Ectodermal cell (in vitro differentiated cells): ENCODE measurements around the gene ZNF70.

ENCODE experiments used
- H3K27ac ChIP-seq: 2 replicates; pipeline ENCODE4 v1.7.0; 2013; ENCODE audit warnings: mild to moderate bottlenecking, low read depth, low read length; ENCODE audit not compliant: insufficient read depth, poor library complexity, severe bottlenecking
- H3K27me3 ChIP-seq: 2 replicates; pipeline ENCODE4 v1.7.0; 2013; ENCODE audit warnings: mild to moderate bottlenecking, low read length; ENCODE audit not compliant: insufficient read depth, control insufficient read depth, poor library complexity, severe bottlenecking
- H3K36me3 ChIP-seq: one replicate; pipeline ENCODE4 v1.7.0; 2013; ENCODE audit warnings: low read length; ENCODE audit not compliant: control insufficient read depth, insufficient read depth
- H3K4me1 ChIP-seq: one replicate; pipeline ENCODE4 v1.7.0; 2013; ENCODE audit warnings: low read length; ENCODE audit not compliant: control insufficient read depth, insufficient read depth
- H3K4me3 ChIP-seq: 2 replicates; pipeline ENCODE4 v1.7.0; 2013; ENCODE audit warnings: low read depth, low read length, control low read depth; ENCODE audit not compliant: insufficient read depth
- H3K9me3 ChIP-seq: 2 replicates; pipeline ENCODE4 v1.7.0; 2013; ENCODE audit warnings: mild to moderate bottlenecking, low read length, moderate library complexity; ENCODE audit not compliant: control insufficient read depth
- WGBS, 2 experiments: methylation state at CpG; one replicate each; pipeline ENCODE4 v1.1.7; 2013; ENCODE audit warnings: missing lambda C conversion rate in 2 of 2; 5-methylcytosine and 5-hydroxymethylcytosine counted together

The ZNF70 gene

DNA sequence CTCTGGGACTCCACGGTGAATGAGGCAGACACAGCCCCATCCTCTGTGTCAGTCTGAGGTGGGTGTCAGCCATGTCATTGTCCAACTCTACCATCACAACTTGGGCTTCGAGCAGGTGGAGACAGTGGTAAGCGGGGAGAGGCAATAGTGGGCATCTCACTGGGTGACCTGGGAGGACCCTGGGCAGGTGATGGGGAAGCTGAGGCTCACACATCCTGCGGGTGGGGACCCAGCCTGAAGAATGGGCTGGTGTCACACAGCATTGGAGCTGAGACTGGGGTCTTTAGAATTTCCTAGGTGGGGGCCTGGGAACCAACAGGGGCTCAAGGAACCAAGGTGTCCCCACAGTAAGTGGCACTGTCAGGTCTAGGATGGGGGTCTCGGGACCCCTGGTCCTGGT, 28.8 kb upstream of the ZNF70 start:
- Histone ChIP-seq H3K27me3 (no peaks in the 10 kb centered on the region), H3K4me1 (peaks cover 4% of the 10 kb centered on the region), H3K27ac (no peak overlapping the region), H3K4me3 (no peak overlapping the region), H3K36me3 (no peaks in the 10 kb centered on the region), H3K9me3 (no peaks in the 10 kb centered on the region)
- 94 to 96% methylated on average over 5 of the region's 5 CpGs for WGBS, 2 experiments

DNA sequence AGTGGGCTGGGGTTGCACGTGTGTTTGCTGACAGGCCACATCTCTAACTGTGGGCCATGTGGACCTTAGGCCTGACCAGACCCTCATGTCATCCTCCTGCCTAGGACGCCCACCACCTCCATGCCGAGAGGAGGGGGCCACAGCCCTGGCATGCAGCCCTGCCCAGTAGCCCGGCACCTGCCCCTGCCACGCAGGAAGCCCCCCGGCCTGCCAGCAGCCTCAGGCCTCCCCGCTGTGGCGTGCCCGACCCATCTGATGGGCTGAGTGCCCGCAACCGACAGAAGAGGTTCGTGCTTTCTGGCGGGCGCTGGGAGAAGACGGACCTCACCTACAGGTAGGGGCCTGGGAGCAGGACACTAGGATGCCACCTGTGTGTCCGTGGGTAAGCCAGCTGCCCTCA, 28.2 kb upstream of the ZNF70 start:
- no peak overlapping the region for H3K27ac ChIP-seq

DNA sequence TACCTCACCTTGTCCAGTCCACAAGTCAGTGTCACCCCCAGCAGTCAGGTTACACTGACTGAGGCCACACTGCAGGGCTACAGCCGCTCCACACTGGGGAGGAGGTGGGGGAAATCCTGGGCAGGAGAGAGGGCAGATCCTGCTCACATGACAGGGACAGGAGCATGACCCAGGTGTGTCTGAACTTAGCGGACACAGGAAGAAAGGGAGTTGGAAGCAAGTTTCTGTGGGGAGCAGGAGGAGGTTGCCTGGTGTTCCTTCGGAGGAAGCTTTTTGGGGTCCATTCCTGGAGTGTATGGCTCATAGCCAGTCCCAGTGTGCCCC, 27.6 kb upstream of the ZNF70 start:
- H3K9me3 ChIP-seq: no peaks in the 10 kb centered on the region
- no peak overlapping the region for H3K4me3 ChIP-seq
- 93 to 94% methylated on average over 3 of the region's 3 CpGs for WGBS, 2 experiments
- no peak overlapping the region for H3K27ac ChIP-seq
- H3K4me1 ChIP-seq: peaks cover 13% of the 10 kb centered on the region
- peaks cover 9% of the 10 kb centered on the region for H3K27me3 ChIP-seq
- H3K36me3 ChIP-seq: no peaks in the 10 kb centered on the region

More for the DNA sequence above, 28.2 kb upstream of the ZNF70 start:
- 92 to 94% methylated on average over 16 of the region's 16 CpGs for WGBS, 2 experiments
- Histone ChIP-seq H3K4me3 (no peak overlapping the region), H3K36me3 (no peaks in the 10 kb centered on the region), H3K9me3 (no peaks in the 10 kb centered on the region), H3K4me1 (peaks cover 9% of the 10 kb centered on the region), H3K27me3 (peaks cover 4% of the 10 kb centered on the region)

DNA sequence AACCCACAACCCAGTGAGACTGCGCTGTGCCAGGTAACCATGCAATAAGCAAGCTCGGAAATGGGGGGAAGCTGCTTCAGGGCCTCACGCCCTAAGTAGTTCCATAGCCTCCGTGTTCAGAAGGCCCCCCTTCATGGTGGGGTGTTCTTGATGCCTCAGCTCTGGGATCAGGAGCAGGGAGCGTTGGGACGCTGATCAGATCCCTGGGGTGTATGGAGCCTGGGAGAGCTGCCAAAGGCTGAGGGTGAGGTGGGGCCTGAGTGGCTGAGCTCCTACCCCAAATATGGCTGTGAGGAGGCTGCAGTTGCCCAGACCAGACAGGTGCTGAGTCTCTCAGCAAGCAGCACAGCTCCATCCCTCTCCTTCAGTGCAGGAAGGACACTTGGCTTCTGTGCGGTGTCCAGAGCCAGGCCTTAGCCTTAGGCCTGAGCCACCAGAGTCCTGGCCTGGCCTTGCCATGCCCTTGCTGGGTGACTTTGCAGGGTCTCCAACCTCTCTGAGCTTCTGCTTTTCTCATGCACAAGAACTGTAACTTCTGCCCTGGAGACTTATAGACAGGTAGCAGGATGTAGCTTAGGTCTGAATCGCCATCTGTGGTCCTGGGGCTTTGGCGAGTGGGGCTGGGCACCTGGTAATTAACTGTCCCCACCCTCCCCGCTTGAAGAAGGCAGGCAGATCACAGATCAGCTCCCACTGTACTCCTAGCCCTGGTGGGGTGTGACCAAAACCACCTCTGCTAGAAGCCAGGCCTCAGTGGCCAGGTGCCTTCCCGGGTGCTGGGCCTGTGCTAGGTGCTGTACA, 27.1 kb upstream of the ZNF70 start:
- Histone ChIP-seq H3K27ac (no peak overlapping the region), H3K27me3 (peaks cover 15% of the 10 kb centered on the region), H3K4me3 (no peak overlapping the region), H3K9me3 (no peaks in the 10 kb centered on the region), H3K36me3 (no peaks in the 10 kb centered on the region), H3K4me1 (peaks cover 13% of the 10 kb centered on the region)
- WGBS, 2 experiments: 93% methylated on average over 11 of the region's 11 CpGs

DNA sequence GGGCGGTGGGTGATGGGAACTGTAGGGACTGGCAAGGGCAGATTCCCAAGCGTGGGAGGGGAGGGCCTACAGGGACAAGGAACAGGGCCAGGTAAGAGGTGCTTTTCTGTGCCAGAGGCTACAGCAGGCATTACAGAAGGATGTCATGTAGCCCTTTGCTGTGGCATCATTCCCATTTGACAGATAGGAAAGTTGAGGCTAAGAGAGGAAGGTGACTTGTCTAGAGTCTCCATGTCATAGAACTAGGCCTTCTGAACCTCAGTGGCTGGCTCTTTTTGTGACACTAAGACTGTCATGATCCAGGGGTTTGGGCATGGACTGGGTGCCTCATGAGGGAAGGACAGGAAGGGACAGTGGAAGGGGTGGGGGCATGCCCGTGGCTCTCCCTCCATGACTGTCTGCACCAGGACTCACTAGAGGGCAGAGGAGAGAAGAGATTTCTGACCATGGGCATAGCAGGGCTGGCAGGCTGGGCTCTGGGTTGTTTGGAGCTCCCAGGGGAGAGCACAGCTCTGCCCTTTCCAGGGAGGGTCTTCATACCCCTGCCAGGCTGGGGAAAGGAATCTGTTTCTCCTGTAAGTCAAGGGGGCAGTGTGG, 25.0 kb upstream of the ZNF70 start:
- Histone ChIP-seq H3K27me3 (peaks cover 18% of the 10 kb centered on the region), H3K27ac (no peak overlapping the region), H3K4me3 (no peak overlapping the region), H3K9me3 (no peaks in the 10 kb centered on the region), H3K36me3 (no peaks in the 10 kb centered on the region), H3K4me1 (peaks cover 13% of the 10 kb centered on the region)
- 81 to 82% methylated on average over 3 of the region's 3 CpGs for WGBS, 2 experiments

- WGBS, 2 experiments: 95% methylated on average over 2 of the region's 2 CpGs
- Histone ChIP-seq H3K27ac (no peak overlapping the region), H3K9me3 (no peaks in the 10 kb centered on the region)
These were observed 24.1 kb upstream of the ZNF70 start for GRCh38 chr22:23774922-23775436.

DNA sequence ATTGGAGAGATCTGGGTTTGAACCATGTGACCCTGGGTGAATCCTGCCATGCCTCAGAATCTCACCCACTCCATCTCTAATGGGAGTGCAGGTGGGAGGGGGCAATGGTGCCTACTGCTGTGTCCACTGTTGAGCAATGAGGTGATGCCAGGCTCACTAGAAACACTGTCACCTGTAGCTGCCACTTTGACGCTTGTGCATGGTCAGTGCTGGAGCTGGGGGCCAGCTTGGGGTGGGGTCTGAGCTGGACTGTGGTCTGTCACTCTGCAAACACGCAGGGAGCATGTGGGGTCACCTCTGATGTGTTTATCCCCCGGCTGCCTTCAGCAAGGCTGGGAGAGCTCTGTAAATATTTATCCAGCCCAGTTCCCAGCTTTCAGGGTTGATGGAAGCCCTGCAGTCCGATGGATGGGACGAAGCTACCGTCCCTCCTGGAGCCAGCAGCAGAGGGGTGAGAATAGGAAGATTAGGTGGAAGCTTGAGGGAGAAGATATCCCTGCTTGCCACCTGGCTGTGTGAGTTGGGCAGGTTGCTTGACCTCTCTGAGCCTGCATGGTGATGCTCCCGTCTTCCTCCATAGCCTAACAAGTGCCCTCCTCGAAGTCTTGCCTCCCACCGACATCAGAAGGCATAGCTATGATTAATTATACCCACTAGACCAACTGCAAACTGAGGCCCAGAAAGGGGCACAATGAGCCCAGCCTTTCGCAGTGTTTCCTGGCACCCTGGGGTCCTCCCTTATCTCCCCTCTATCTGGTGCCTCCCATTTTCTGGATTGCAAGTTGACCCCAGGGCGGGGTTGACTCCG, 23.4 kb upstream of the ZNF70 start:
- Histone ChIP-seq H3K4me1 (peaks cover 13% of the 10 kb centered on the region), H3K4me3 (no peak overlapping the region), H3K27ac (no peak overlapping the region), H3K36me3 (no peaks in the 10 kb centered on the region), H3K27me3 (peaks cover 20% of the 10 kb centered on the region), H3K9me3 (no peaks in the 10 kb centered on the region)
- 81% methylated on average over 12 of the region's 12 CpGs for WGBS, 2 experiments

More at GRCh38 chr22:23774922-23775436, 24.1 kb upstream of the ZNF70 start:
- no peak overlapping the region for H3K4me3 ChIP-seq
- peaks cover 13% of the 10 kb centered on the region for H3K4me1 ChIP-seq
- H3K36me3 ChIP-seq: no peaks in the 10 kb centered on the region
- H3K27me3 ChIP-seq: peaks cover 18% of the 10 kb centered on the region

DNA sequence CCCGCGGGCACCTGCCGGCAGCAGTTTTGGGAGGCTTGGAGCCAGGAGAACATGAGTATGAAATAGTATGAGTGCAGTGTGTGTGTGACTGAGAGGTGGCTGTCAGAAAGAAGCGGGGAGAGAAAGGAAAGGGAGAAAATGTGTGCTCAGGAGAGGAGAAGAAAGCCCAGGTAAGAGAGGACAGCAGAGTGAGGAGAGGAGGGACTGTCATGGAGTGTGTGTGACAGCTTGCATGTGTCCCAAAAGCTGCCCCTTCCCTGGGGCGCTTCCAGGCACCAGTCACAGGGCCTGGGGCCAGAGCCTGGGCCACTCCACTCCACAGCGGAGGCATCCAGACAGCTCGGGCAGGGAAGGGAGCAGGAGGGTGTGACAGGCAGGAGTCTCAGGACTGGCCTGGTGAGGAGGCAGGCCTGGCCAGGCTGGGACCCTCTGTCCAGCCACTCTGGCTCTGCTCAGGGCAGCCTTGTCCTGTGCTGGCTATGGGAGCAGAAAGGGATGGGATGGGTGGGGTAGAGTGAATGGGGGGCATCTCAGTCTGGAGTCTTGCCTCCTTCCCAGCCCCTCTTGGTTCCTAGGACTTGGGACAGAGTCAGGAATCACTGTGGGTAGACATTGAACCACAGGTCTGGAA, 22.7 kb upstream of the ZNF70 start:
- H3K4me3 ChIP-seq: peak overlapping the region; percentile 44
- 53 to 55% methylated on average over 7 of the region's 7 CpGs for WGBS, 2 experiments
- H3K27ac ChIP-seq: no peak overlapping the region
- peaks cover 13% of the 10 kb centered on the region for H3K4me1 ChIP-seq
- peaks cover 22% of the 10 kb centered on the region for H3K27me3 ChIP-seq
- no peaks in the 10 kb centered on the region for H3K9me3 ChIP-seq
- no peaks in the 10 kb centered on the region for H3K36me3 ChIP-seq

GRCh38 chr22:23772649-23773473, 21.9 kb upstream of the ZNF70 start, which contains the start of gene MMP11:
Gene MMP11 (plus strand): TSS chr22:23772849. CDS start chr22:23772871, 22 bp downstream.
- no peaks in the 10 kb centered on the region for H3K36me3 ChIP-seq
- peaks cover 22% of the 10 kb centered on the region for H3K27me3 ChIP-seq
- no peaks in the 10 kb centered on the region for H3K9me3 ChIP-seq
- no peak within 1 kb of the TSS for H3K27ac ChIP-seq
- peak within 1 kb of the TSS; percentile 44 for H3K4me3 ChIP-seq
- 2% methylated on average over 79 of the region's 79 CpGs for WGBS, 2 experiments
- H3K4me1 ChIP-seq: peaks cover 13% of the 10 kb centered on the region
